GM12878 (cell line): ENCODE measurements around the gene MBNL1. TPM values are rescaled to one million over a fixed set of nuclear protein-coding genes. Genes with fewer than 3 reads are reported as not detected.

Experiments
- ATAC-seq: fragments of 200-7000 bp; cut with Tn5 transposase; 3 replicates; pipeline ENCODE4 v1.9.1; 2020; ENCODE audit warnings: mild to moderate bottlenecking, moderate library complexity
- BruUV-seq: library from RNA; stranded (reverse); fragments of 400-500 nt; replicated peaks from 2 replicates; lab custom pipeline; 2021; lab: Mats Ljungman, UMichigan
- CTCF ChIA-PET: fragments of 300-600 bp; sonication (Branson Sonifier 250); formaldehyde crosslinking; extraction: SDS; loops from one replicate; lab custom pipeline; 2021; ENCODE audit warnings: inconsistent platforms; lab: Yijun Ruan, JAX
- POLR2A ChIA-PET: fragments of 350-600 bp; formaldehyde crosslinking; extraction: SDS; loops from one replicate; lab custom pipeline; 2021; ENCODE audit warnings: inconsistent platforms; lab: Charles Lee
- RAD21 ChIA-PET: fragments of 300-600 bp; sonication (Branson Sonifier 250); formaldehyde crosslinking; loops from one replicate; lab custom pipeline; 2023; ENCODE audit warnings: antibody characterized with exemption; ENCODE audit not compliant: unreplicated experiment; lab: Charles Lee
- SMC1A ChIA-PET: fragments of 300-600 bp; sonication (Branson Sonifier 250); formaldehyde crosslinking; loops from one replicate; lab custom pipeline; 2023; ENCODE audit not compliant: unreplicated experiment, uncharacterized antibody; lab: Charles Lee
- DNase-seq: peaks from one replicate; pipeline ENCODE4 v3.0.0-alpha.2; 2011; ENCODE audit warnings: low read depth, low spot score
- FAIRE-seq: peaks from 3 replicates; lab custom pipeline; 2011; peaks lifted over from hg19 to GRCh38; lab: Jason Lieb, UNC
- H2AFZ ChIP-seq: 2 replicates; pipeline ENCODE4 v1.6.0; 2011; ENCODE audit warnings: low read depth, low read length, control low read depth; ENCODE audit not compliant: control insufficient read depth
- H3K27ac ChIP-seq: 2 replicates; pipeline ENCODE4 v1.5.1; 2011; ENCODE audit warnings: control low read depth; ENCODE audit not compliant: control insufficient read depth, insufficient read depth
- H3K27me3 ChIP-seq, 2 experiments: replicated peaks in 1 of 2; 2 replicates each; pipeline versions ENCODE4 v1.6.0 to v1.6.1; 2011; ENCODE audit warnings: low read length in 1 of 2; ENCODE audit not compliant: control insufficient read depth in 2 of 2, insufficient read depth in 2 of 2
- H3K36me3 ChIP-seq, 2 experiments: 2 replicates each; pipeline ENCODE4 v1.5.1; 2011; ENCODE audit warnings: low read length in 1 of 2; ENCODE audit not compliant: control insufficient read depth in 2 of 2, insufficient read depth in 2 of 2
- H3K4me1 ChIP-seq: 2 replicates; pipeline ENCODE4 v1.6.1; 2011; ENCODE audit warnings: mild to moderate bottlenecking, low read length, moderate library complexity, mixed read lengths; ENCODE audit not compliant: control insufficient read depth, insufficient read depth
- H3K4me2 ChIP-seq: 2 replicates; pipeline ENCODE4 v1.6.0; 2011; ENCODE audit warnings: control low read depth; ENCODE audit not compliant: control insufficient read depth, insufficient read depth
- H3K4me3 ChIP-seq: fragments of 200-600 bp; sonication (generic); 2 replicates; pipeline ENCODE4 v1.5.1; 2016
- H3K79me2 ChIP-seq: 2 replicates; pipeline ENCODE4 v1.6.0; 2011; ENCODE audit warnings: low read length; ENCODE audit not compliant: control insufficient read depth, insufficient read depth
- H3K9ac ChIP-seq: 2 replicates; pipeline ENCODE4 v1.8.0; 2011; ENCODE audit warnings: low read length, control low read depth, mixed read lengths; ENCODE audit not compliant: control insufficient read depth, insufficient read depth
- H3K9me3 ChIP-seq: replicated peaks from 3 replicates; pipeline ENCODE4 v1.5.1; 2011; ENCODE audit warnings: mild to moderate bottlenecking, low read length; ENCODE audit not compliant: control insufficient read depth, insufficient read depth
- H4K20me1 ChIP-seq: 2 replicates; pipeline ENCODE4 v1.6.0; 2011; ENCODE audit not compliant: control insufficient read depth, insufficient read depth
- CBX3 ChIP-seq: fragments of 200-600 bp; sonication (generic); IDR thresholded peaks from 2 replicates; pipeline ENCODE4 v1.6.1; 2016; ENCODE audit warnings: low read depth, borderline replicate concordance
- EZH2 ChIP-seq: IDR thresholded peaks from 2 replicates; pipeline ENCODE4 v1.6.1; 2012; ENCODE audit warnings: low read depth, mild to moderate bottlenecking, control low read depth, inconsistent platforms, low read length, borderline replicate concordance; ENCODE audit not compliant: control insufficient read depth
- FOXM1 ChIP-seq: IDR thresholded peaks from 2 replicates; pipeline ENCODE4 v1.6.1; 2012; ENCODE audit warnings: low read depth, mild to moderate bottlenecking, inconsistent platforms, low read length, moderate library complexity
- HDAC2 ChIP-seq: fragments of 200-600 bp; sonication (generic); IDR thresholded peaks from 2 replicates; pipeline ENCODE4 v1.6.1; 2017
- JUNB ChIP-seq: IDR thresholded peaks from 2 replicates; pipeline ENCODE4 v1.6.1; 2016; ENCODE audit warnings: antibody characterized with exemption, mild to moderate bottlenecking
- MXI1 ChIP-seq: fragments of 150-350 bp; IDR thresholded peaks from 2 replicates; pipeline ENCODE4 v1.6.1; 2011; ENCODE audit warnings: low read depth, mild to moderate bottlenecking, inconsistent platforms, low read length, improper control_type of control experiment
- SRF ChIP-seq, 2 experiments: IDR thresholded peaks; 2 replicates each; pipeline ENCODE4 v1.6.1; 2011; ENCODE audit warnings: low read depth in 2 of 2, low read length in 2 of 2, mild to moderate bottlenecking in 1 of 2, moderate library complexity in 1 of 2
- ZSCAN29 ChIP-seq: fragments of 450-650 bp; IDR thresholded peaks from 2 replicates; pipeline ENCODE4 v1.6.1; 2017; ENCODE audit warnings: mild to moderate bottlenecking, moderate library complexity
- in situ Hi-C: fragments of 300-500 bp; cut with MboI; formaldehyde crosslinking; loops from 9 replicates; pipeline ENCODE4 v1.14.3; 2018; ENCODE audit warnings: mixed read lengths
- intact Hi-C: fragments of 100-400 bp; cut with micrococcal nuclease; formaldehyde crosslinking; loops from one replicate; pipeline ENCODE4 v1.14.2; 2022; ENCODE audit not compliant: unreplicated experiment
- polyA plus RNA-seq, 11 experiments: library from polyadenylated mRNA; depleted of rRNA in 4 of 11; unstranded in 6 of 11; stranded (reverse) in 5 of 11; fragments of >200 nt; fragmentation: Nextera tagmentation in 4 of 11; fragmentation: Illumina TruSeq in 1 of 11; extraction: Ambion mirVana in 4 of 11; extraction: Trizol in 1 of 11; gene quantifications; 1 replicate in 1 of 11; 2 replicates in 10 of 11; pipeline versions ENCODE4 v1.2.1 to v1.2.3, GENCODE V29; 2011 to 2016; ENCODE audit warnings: inconsistent platforms in 2 of 11, missing spikeins in 2 of 11, low read depth in 1 of 11
- total RNA-seq, 4 experiments: library from RNA; depleted of rRNA in 3 of 4; stranded (reverse); fragments of >200 nt in 3 of 4; fragmentation: Illumina TruSeq in 1 of 4; extraction: Trizol in 1 of 4; gene quantifications; 2 replicates each; pipeline versions ENCODE4 v1.2.1 to v1.2.3, GENCODE V29; 2013 to 2021
- TF ChIP-seq, protein P1 (sequence below): fragments of 450-650 bp; IDR thresholded peaks from 2 replicates; pipeline ENCODE4 v1.6.1; 2017; ENCODE audit warnings: antibody characterized with exemption, mild to moderate bottlenecking, moderate library complexity
- TF ChIP-seq, protein P2 (sequence below): IDR thresholded peaks from 2 replicates; pipeline ENCODE4 v1.6.1; 2011; ENCODE audit warnings: low read depth, low read length, improper control_type of control experiment, borderline replicate concordance
- TF ChIP-seq, protein P3 (sequence below): IDR thresholded peaks from 2 replicates; pipeline ENCODE4 v1.6.1; 2012; ENCODE audit warnings: improper control_type of control experiment, low read depth, low read length; ENCODE audit not compliant: insufficient replicate concordance
- TF ChIP-seq, protein P4 (sequence below): IDR thresholded peaks from 2 replicates; pipeline ENCODE4 v1.6.1; 2012; ENCODE audit warnings: low read depth, low read length, improper control_type of control experiment
- TF ChIP-seq, protein P5 (sequence below): IDR thresholded peaks from 2 replicates; pipeline ENCODE4 v1.6.1; 2012; ENCODE audit warnings: low read depth, low read length, improper control_type of control experiment

The MBNL1 gene
- total and polyA plus RNA-seq, 10 of the 15 experiments (the other 5 are each of a cell fraction or from before 2014, with no cell fraction given): 59.6 to 337 (median 143) TPM

DNA sequence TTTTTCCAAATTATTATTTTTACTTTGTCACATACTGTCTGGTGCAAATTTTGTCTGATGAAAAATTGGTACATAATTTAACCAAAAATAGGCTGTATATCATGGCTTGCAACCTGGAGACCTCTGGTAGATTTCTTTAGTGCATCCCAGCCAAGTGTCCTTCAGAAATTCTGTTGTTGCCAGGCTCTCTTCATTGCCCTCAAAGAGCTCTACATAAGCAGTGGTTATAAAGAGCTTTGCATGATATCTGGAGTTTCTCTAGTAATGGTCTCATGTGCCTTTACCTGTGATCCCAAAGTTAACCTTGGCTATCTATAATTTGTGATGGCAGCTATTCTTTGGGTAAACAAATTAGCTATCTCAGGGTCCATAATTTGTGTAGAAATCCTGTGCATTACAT is 157.7 kb downstream of the MBNL1 start:
- Histone ChIP-seq H3K79me2 (peaks cover 2% of the 10 kb centered on the region), H3K27ac (no peak overlapping the region)

More for the DNA sequence above, 157.7 kb downstream of the MBNL1 start:
- peak; percentile 28; the same call in 2 of the 3 replicates for ATAC-seq
- H3K4me2 ChIP-seq: no peak overlapping the region
- in situ Hi-C loops: no loop called here
- intact Hi-C loops: no loop called here
- DNase-seq: no peak
- ChIA-PET CTCF (interaction anchor here (1.1 to 1.8 kb wide), 2 partner anchors 17 to 32 kb away, joined by 4 to 6 read pairs; no protein-coding TSS in a partner anchor), POLR2A (no interaction called here), RAD21 (interaction anchor here (0.9 to 1.2 kb wide), 2 partner anchors 22 to 52 kb away, joined by 3 read pairs; no protein-coding TSS in a partner anchor), SMC1A (interaction anchor here (0.7 to 1.8 kb wide), 8 partner anchors 9 to 243 kb away, joined by 3 to 9 read pairs (median 3); no protein-coding TSS in a partner anchor)
- no TSS peak for BruUV-seq
- H3K9me3 ChIP-seq: no peaks in the 10 kb centered on the region; the same call in 2 of the 3 replicates
- H3K9ac ChIP-seq: no peak overlapping the region
- H3K4me3 ChIP-seq: no peak overlapping the region
- no peak overlapping the region for H2AFZ ChIP-seq
- TF ChIP-seq SRF (IDR thresholded peaks at IDR 0.05; ENCODE audit: low read depth in 2 of 2, low read length in 2 of 2): no peak
- TF ChIP-seq, protein P1, sequence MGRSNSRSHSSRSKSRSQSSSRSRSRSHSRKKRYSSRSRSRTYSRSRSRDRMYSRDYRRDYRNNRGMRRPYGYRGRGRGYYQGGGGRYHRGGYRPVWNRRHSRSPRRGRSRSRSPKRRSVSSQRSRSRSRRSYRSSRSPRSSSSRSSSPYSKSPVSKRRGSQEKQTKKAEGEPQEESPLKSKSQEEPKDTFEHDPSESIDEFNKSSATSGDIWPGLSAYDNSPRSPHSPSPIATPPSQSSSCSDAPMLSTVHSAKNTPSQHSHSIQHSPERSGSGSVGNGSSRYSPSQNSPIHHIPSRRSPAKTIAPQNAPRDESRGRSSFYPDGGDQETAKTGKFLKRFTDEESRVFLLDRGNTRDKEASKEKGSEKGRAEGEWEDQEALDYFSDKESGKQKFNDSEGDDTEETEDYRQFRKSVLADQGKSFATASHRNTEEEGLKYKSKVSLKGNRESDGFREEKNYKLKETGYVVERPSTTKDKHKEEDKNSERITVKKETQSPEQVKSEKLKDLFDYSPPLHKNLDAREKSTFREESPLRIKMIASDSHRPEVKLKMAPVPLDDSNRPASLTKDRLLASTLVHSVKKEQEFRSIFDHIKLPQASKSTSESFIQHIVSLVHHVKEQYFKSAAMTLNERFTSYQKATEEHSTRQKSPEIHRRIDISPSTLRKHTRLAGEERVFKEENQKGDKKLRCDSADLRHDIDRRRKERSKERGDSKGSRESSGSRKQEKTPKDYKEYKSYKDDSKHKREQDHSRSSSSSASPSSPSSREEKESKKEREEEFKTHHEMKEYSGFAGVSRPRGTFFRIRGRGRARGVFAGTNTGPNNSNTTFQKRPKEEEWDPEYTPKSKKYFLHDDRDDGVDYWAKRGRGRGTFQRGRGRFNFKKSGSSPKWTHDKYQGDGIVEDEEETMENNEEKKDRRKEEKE: no peak
- TF ChIP-seq, protein P2, sequence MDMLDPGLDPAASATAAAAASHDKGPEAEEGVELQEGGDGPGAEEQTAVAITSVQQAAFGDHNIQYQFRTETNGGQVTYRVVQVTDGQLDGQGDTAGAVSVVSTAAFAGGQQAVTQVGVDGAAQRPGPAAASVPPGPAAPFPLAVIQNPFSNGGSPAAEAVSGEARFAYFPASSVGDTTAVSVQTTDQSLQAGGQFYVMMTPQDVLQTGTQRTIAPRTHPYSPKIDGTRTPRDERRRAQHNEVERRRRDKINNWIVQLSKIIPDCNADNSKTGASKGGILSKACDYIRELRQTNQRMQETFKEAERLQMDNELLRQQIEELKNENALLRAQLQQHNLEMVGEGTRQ: no peak
- TF ChIP-seq FOXM1: no peak
- TF ChIP-seq, protein P3, sequence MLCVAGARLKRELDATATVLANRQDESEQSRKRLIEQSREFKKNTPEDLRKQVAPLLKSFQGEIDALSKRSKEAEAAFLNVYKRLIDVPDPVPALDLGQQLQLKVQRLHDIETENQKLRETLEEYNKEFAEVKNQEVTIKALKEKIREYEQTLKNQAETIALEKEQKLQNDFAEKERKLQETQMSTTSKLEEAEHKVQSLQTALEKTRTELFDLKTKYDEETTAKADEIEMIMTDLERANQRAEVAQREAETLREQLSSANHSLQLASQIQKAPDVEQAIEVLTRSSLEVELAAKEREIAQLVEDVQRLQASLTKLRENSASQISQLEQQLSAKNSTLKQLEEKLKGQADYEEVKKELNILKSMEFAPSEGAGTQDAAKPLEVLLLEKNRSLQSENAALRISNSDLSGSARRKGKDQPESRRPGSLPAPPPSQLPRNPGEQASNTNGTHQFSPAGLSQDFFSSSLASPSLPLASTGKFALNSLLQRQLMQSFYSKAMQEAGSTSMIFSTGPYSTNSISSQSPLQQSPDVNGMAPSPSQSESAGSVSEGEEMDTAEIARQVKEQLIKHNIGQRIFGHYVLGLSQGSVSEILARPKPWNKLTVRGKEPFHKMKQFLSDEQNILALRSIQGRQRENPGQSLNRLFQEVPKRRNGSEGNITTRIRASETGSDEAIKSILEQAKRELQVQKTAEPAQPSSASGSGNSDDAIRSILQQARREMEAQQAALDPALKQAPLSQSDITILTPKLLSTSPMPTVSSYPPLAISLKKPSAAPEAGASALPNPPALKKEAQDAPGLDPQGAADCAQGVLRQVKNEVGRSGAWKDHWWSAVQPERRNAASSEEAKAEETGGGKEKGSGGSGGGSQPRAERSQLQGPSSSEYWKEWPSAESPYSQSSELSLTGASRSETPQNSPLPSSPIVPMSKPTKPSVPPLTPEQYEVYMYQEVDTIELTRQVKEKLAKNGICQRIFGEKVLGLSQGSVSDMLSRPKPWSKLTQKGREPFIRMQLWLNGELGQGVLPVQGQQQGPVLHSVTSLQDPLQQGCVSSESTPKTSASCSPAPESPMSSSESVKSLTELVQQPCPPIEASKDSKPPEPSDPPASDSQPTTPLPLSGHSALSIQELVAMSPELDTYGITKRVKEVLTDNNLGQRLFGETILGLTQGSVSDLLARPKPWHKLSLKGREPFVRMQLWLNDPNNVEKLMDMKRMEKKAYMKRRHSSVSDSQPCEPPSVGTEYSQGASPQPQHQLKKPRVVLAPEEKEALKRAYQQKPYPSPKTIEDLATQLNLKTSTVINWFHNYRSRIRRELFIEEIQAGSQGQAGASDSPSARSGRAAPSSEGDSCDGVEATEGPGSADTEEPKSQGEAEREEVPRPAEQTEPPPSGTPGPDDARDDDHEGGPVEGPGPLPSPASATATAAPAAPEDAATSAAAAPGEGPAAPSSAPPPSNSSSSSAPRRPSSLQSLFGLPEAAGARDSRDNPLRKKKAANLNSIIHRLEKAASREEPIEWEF: no peak
- no peak for TF ChIP-seq CBX3
- TF ChIP-seq ZSCAN29: no peak
- TF ChIP-seq JUNB: no peak
- TF ChIP-seq MXI1: no peak
- TF ChIP-seq EZH2: no peak
- TF ChIP-seq, protein P4, sequence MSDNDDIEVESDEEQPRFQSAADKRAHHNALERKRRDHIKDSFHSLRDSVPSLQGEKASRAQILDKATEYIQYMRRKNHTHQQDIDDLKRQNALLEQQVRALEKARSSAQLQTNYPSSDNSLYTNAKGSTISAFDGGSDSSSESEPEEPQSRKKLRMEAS: no peak
- TF ChIP-seq, protein P5, sequence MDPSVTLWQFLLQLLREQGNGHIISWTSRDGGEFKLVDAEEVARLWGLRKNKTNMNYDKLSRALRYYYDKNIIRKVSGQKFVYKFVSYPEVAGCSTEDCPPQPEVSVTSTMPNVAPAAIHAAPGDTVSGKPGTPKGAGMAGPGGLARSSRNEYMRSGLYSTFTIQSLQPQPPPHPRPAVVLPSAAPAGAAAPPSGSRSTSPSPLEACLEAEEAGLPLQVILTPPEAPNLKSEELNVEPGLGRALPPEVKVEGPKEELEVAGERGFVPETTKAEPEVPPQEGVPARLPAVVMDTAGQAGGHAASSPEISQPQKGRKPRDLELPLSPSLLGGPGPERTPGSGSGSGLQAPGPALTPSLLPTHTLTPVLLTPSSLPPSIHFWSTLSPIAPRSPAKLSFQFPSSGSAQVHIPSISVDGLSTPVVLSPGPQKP: no peak
- no peak for TF ChIP-seq HDAC2
- no peaks in the 10 kb centered on the region for H3K27me3 ChIP-seq
- FAIRE-seq: no peak
- H3K4me1 ChIP-seq: no peaks in the 10 kb centered on the region
- no peaks in the 10 kb centered on the region for H4K20me1 ChIP-seq
- peaks cover 0 to 2% of the 10 kb centered on the region in 2 experiments; a peak in 2 of 4 replicates for H3K36me3 ChIP-seq
